Measurements from ENCODE around the gene SKAP2. TPM values are rescaled to one million over a fixed set of nuclear protein-coding genes. Genes with fewer than 3 reads are reported as not detected.

The SKAP2 gene
- total RNA-seq, 1 donor from 2014 or later: 43.3 TPM

Other genes starting within 250 kb of the SKAP2 start
- 4.5 and 5.5 TPM in 2 replicates for gene HOXA1, start 231.4 kb upstream of the SKAP2 start, total RNA-seq
- 0.42 and 0.56 TPM in 2 replicates for gene HOXA2, start 238.1 kb upstream of the SKAP2 start, total RNA-seq